CD14-positive monocyte (primary cell): Measurements from ENCODE around the gene DMXL2. TPM values are rescaled to one million over a fixed set of nuclear protein-coding genes. Genes with fewer than 3 reads are reported as not detected.

Experiments used
- DNase-seq, 3 donors: peaks; one replicate each; pipeline ENCODE4 v3.0.0-alpha.2; 2011 to 2022
- H2AFZ ChIP-seq: 2 replicates; pipeline ENCODE4 v1.6.0; 2012; ENCODE audit warnings: mild to moderate bottlenecking, low read depth, low read length, inconsistent platforms; ENCODE audit not compliant: insufficient read depth, poor library complexity, severe bottlenecking
- H3K27ac ChIP-seq, 2 donors: 1 replicate in 1 of 2; 2 replicates in 1 of 2; pipeline ENCODE4 v1.5.1; 2012 to 2013; ENCODE audit warnings: low read length in 2 of 2, control low read depth in 1 of 2, inconsistent platforms in 1 of 2, low read depth in 1 of 2, mild to moderate bottlenecking in 1 of 2
- H3K27me3 ChIP-seq, 2 donors: one replicate each; pipeline versions ENCODE4 v1.6.0 to v1.6.1; 2011 to 2013; ENCODE audit warnings: low read length in 2 of 2; ENCODE audit not compliant: control insufficient read depth in 2 of 2, insufficient read depth in 2 of 2
- H3K36me3 ChIP-seq, 2 donors: replicated peaks in 1 of 2; 1 replicate in 1 of 2; 2 replicates in 1 of 2; pipeline versions ENCODE4 v1.5.1 to v1.6.1; 2012 to 2013; ENCODE audit warnings: low read length in 2 of 2, control low read depth in 1 of 2, inconsistent platforms in 1 of 2, mild to moderate bottlenecking in 1 of 2; ENCODE audit not compliant: insufficient read depth in 2 of 2, control insufficient read depth in 1 of 2
- H3K4me1 ChIP-seq, 2 donors: 1 replicate in 1 of 2; 2 replicates in 1 of 2; pipeline versions ENCODE4 v1.5.1 to v1.6.1; 2012 to 2013; ENCODE audit warnings: low read length in 2 of 2, control low read depth in 1 of 2, inconsistent platforms in 1 of 2, mild to moderate bottlenecking in 1 of 2, moderate library complexity in 1 of 2; ENCODE audit not compliant: insufficient read depth in 2 of 2, control insufficient read depth in 1 of 2
- H3K4me2 ChIP-seq: replicated peaks from 2 replicates; pipeline ENCODE3; 2012; ENCODE audit warnings: low read length, moderate library complexity, mild to moderate bottlenecking; ENCODE audit not compliant: poor library complexity, severe bottlenecking; ENCODE audit errors: extremely low read depth
- H3K4me3 ChIP-seq, 3 experiments: fragments of 200-600 bp in 1 of 3; sonication (generic) in 1 of 3; replicated peaks in 1 of 3; 1 replicate in 2 of 3; 2 replicates in 1 of 3; pipeline ENCODE4 v1.5.1; 2011 to 2013; ENCODE audit warnings: low read length in 3 of 3, mild to moderate bottlenecking in 3 of 3, control low read depth in 2 of 3, low read depth in 2 of 3, inconsistent platforms in 1 of 3, moderate library complexity in 1 of 3
- H3K79me2 ChIP-seq: 2 replicates; pipeline ENCODE4 v1.6.0; 2012; ENCODE audit warnings: mild to moderate bottlenecking, control low read depth, inconsistent platforms, low read length, moderate library complexity; ENCODE audit not compliant: insufficient read depth
- H3K9ac ChIP-seq: 2 replicates; pipeline ENCODE4 v1.6.0; 2017; ENCODE audit warnings: low read length, mild to moderate bottlenecking; ENCODE audit not compliant: insufficient read depth, poor library complexity, severe bottlenecking
- H3K9me3 ChIP-seq, 2 donors: replicated peaks in 1 of 2; 1 replicate in 1 of 2; 2 replicates in 1 of 2; pipeline versions ENCODE4 v1.5.1 to v1.6.1; 2012 to 2013; ENCODE audit warnings: low read length in 2 of 2, control low read depth in 1 of 2; ENCODE audit not compliant: control insufficient read depth in 1 of 2, insufficient read depth in 1 of 2
- H4K20me1 ChIP-seq: 2 replicates; pipeline ENCODE4 v1.6.0; 2012; ENCODE audit warnings: mild to moderate bottlenecking, low read length, control low read depth, moderate library complexity; ENCODE audit not compliant: insufficient read depth
- H3K27ac Mint-ChIP-seq, 7 donors: one replicate each; pipeline ENCODE4 v1.8.0; 2020; ENCODE audit warnings: mild to moderate bottlenecking in 7 of 7, mixed read lengths in 7 of 7, moderate library complexity in 6 of 7, inconsistent platforms in 2 of 7
- H3K27me3 Mint-ChIP-seq, 3 donors: one replicate each; pipeline ENCODE4 v1.8.0; 2021 to 2022; ENCODE audit warnings: low read depth in 3 of 3, mild to moderate bottlenecking in 3 of 3, mixed read lengths in 3 of 3, moderate library complexity in 3 of 3, inconsistent platforms in 1 of 3
- H3K36me3 Mint-ChIP-seq, 2 donors: one replicate each; pipeline ENCODE4 v1.8.0; 2020; ENCODE audit warnings: mixed read lengths in 2 of 2, inconsistent platforms in 1 of 2, mild to moderate bottlenecking in 1 of 2
- H3K4me1 Mint-ChIP-seq: one replicate; pipeline ENCODE4 v1.8.0; 2020; ENCODE audit warnings: mild to moderate bottlenecking, mixed read lengths
- H3K4me3 Mint-ChIP-seq, 2 donors: one replicate each; pipeline ENCODE4 v1.8.0; 2020; ENCODE audit warnings: mild to moderate bottlenecking in 2 of 2, mixed read lengths in 2 of 2, moderate library complexity in 1 of 2
- H3K9me3 Mint-ChIP-seq, 7 donors: one replicate each; pipeline ENCODE4 v1.8.0; 2020 to 2022; ENCODE audit warnings: mixed read lengths in 7 of 7, mild to moderate bottlenecking in 6 of 7, moderate library complexity in 6 of 7, inconsistent platforms in 2 of 7
- CTCF ChIP-seq: fragments of 200-600 bp; IDR thresholded peaks from one replicate; pipeline ENCODE4 v1.8.0; 2022; ENCODE audit warnings: antibody characterized with exemption, mild to moderate bottlenecking
- WGBS: methylation state at CpG from one replicate; pipeline ENCODE4 v1.1.5; 2013; ENCODE audit warnings: missing lambda C conversion rate; ENCODE audit not compliant: insufficient coverage; 5-methylcytosine and 5-hydroxymethylcytosine counted together
- intact Hi-C, 2 donors: fragments of 100-400 bp; cut with micrococcal nuclease; formaldehyde crosslinking; loops; one replicate each; pipeline versions ENCODE4 v1.15.0 to v1.15.1; 2023
- polyA plus RNA-seq, 3 donors: library from polyadenylated mRNA; depleted of rRNA in 1 of 3; unstranded in 2 of 3; stranded (reverse) in 1 of 3; fragments of 300-500 nt in 2 of 3; fragments of >200 nt in 1 of 3; fragmentation: Illumina TruSeq in 2 of 3; gene quantifications; 1 replicate in 2 of 3; 2 replicates in 1 of 3; pipeline ENCODE4 v1.2.3, GENCODE V29; 2012 to 2021

The DMXL2 gene
- polyA plus RNA-seq, 3 donors = 29.1 to 449 (median 45.5) TPM

- Histone ChIP-seq H3K27me3 (no peaks in the 10 kb centered on the region), H3K4me2 (no peak overlapping the region), H3K4me1 (peaks cover 18 to 23% of the 10 kb centered on the region in 2 donors), H3K36me3 (no peaks in the 10 kb centered on the region), H3K9ac (no peak overlapping the region), H4K20me1 (no peaks in the 10 kb centered on the region), H3K4me3 (no peak overlapping the region), H3K27ac (no peak overlapping the region), H2AFZ (no peak overlapping the region), H3K9me3 (no peaks in the 10 kb centered on the region), H3K79me2 (no peaks in the 10 kb centered on the region)
- Mint-ChIP-seq H3K27me3 (peaks cover 0 to 4% (median 1%) of the 10 kb centered on the region in 3 donors), H3K27ac (no peak overlapping the region), H3K4me1 (peaks cover 17% of the 10 kb centered on the region), H3K4me3 (no peak overlapping the region), H3K9me3 (no peaks in the 10 kb centered on the region), H3K36me3 (no peaks in the 10 kb centered on the region)
- WGBS = 100% methylated on average over 2 of the region's 5 CpGs
- intact Hi-C loops = no loop called here
- TF ChIP-seq CTCF = no peak
- DNase-seq = no peak
Observed at GRCh38 chr15:51668446-51668845, 45.9 kb upstream of the DMXL2 start.

- Histone ChIP-seq H3K4me2 (no peak overlapping the region), H3K4me1 (peaks cover 16 to 18% of the 10 kb centered on the region in 2 donors), H2AFZ (no peak overlapping the region), H3K9me3 (no peaks in the 10 kb centered on the region), H3K27me3 (no peaks in the 10 kb centered on the region), H3K4me3 (no peak overlapping the region), H3K27ac (no peak overlapping the region), H4K20me1 (no peaks in the 10 kb centered on the region), H3K9ac (no peak overlapping the region), H3K36me3 (no peaks in the 10 kb centered on the region), H3K79me2 (no peaks in the 10 kb centered on the region)
- Mint-ChIP-seq H3K36me3 (no peaks in the 10 kb centered on the region), H3K27me3 (peaks cover 0 to 4% (median 1%) of the 10 kb centered on the region in 3 donors), H3K4me3 (no peak overlapping the region), H3K27ac (no peak overlapping the region), H3K4me1 (peaks cover 16% of the 10 kb centered on the region), H3K9me3 (no peaks in the 10 kb centered on the region)
- TF ChIP-seq CTCF = no peak
- no CpG with 5 or more reads among the region's 6 CpGs for WGBS
- intact Hi-C loops = no loop called here
- no peak for DNase-seq
Observed at GRCh38 chr15:51667478-51667877, 44.9 kb upstream of the DMXL2 start.
